Measurements from ENCODE around the gene BACH2.
"Not testable (repeated sequence)": the region's sequence is repeated elsewhere in the genome, so short reads cannot be mapped to it uniquely, and the experiment has no call there.

BACH2 gene

GRCh38 chr6:90183587-90184333, 112.9 kb downstream of the BACH2 start:
- DNase-seq (ENCODE audit: low read depth) = no peak

DNA sequence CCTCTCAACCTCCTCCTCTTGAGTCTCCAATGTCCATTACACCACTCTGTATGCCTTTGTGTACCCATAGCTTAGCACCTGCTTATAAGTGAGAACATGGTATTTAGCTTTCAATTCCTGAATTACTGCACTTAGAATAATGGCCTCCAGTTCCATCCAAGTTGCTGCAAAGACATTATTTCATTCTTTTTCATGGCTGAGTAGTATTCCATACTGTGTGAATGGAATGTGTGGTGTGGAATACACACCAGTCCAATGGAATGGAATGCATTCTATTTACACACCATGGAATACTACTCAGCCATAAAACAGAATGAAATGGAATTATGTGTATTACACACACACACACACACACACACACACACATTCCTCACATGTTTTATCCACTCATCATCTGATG, 116.1 kb downstream of the BACH2 start:
- no peak for DNase-seq (ENCODE audit: low read depth)

GRCh38 chr6:90179190-90180169, 117.2 kb downstream of the BACH2 start:
- DNase-seq (ENCODE audit: low read depth) = no peak

GRCh38 chr6:90178384-90178855, 118.2 kb downstream of the BACH2 start:
- DNase-seq (ENCODE audit: low read depth) = no peak

GRCh38 chr6:90177544-90178383, 118.9 kb downstream of the BACH2 start:
- no peak for DNase-seq (ENCODE audit: low read depth)

DNA sequence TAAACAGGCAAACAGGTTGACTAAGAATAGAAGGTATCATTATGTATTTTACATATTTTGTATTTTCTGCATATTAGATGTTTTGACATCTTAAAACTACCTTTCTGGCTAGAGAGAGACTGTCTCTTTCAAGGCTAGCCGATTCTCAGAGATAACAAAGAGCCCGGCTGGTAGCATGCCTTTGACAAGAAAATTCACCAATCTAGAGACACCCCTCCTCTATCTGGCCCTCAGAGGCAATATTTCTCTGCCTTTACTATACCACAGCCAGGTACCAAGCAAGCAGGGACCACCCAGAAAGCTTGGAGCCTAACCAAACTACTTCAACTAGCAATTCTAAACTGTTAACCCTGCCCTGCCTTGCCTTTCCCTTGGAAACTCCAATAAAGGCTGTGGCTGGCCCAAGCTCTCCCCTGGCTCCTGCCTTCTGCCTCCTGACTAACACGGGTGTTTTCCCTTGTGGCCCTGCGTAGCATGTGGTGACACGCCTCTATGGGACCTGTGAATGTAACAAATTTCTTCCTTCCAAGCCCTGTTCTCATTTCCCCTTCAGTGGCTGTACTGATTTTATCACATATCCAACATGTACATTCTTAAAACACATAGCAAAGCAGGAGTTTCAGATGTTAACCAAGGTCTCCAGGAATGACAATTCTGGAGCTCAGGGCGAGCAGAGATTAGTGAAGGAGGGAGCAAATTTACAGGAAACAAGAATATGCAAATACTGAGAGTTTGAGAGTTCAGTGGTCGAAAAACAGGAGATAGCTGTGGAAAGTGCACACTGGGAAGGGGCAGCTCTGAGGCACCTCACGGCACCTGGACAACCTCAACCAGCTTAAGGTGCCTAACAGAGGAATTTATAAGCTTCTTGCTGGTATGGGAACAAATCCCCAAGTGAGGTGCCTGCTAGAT, 120.8 kb downstream of the BACH2 start:
- no peak for DNase-seq (ENCODE audit: low read depth)

- no peak for DNase-seq (ENCODE audit: low read depth)
Observed at GRCh38 chr6:90173262-90173925, 123.2 kb downstream of the BACH2 start.

DNA sequence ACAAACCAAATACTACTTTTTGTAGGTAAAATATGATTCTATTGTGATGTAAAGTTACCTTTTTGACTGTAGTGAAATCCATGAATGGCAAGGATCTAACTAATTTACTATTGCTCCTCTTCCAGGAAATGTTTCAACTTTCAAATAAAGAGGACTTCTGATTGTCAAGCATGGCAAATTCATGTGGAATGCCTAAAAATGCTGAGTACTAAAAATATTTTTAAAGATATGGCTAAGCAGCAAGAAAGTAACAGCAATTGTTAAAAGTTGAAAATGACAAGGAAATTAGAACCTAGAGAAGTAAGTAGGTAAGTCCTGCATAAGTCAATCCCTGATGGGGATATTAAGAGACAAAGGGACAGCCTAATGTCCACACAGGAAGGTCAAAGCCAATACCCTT, 126.0 kb downstream of the BACH2 start:
- no peak for DNase-seq (ENCODE audit: low read depth)

DNA sequence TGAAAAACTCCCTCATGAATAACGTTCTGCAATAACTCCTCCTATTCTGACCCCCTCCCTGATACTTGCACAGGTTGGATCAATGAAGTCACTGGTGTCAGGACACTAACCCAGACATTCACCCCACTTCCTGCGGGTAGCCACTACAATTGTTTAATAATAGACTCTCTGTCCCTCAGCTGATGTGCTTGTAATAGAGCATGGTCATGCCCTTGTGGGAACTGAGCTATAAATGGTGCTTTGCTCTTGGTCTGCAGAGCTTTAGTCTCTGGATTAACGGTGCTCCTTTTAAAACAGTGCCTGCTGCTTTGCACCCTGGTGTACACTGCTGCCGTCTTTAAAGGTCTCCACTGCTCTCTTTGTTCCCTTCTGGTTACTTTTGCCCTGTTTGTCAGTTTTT, 127.3 kb downstream of the BACH2 start:
- DNase-seq (ENCODE audit: low read depth) = no peak

GRCh38 chr6:90168693-90169131, 127.9 kb downstream of the BACH2 start:
- DNase-seq (ENCODE audit: low read depth) = no peak

GRCh38 chr6:90167514-90168379, 128.9 kb downstream of the BACH2 start:
- no peak for DNase-seq (ENCODE audit: low read depth)

DNA sequence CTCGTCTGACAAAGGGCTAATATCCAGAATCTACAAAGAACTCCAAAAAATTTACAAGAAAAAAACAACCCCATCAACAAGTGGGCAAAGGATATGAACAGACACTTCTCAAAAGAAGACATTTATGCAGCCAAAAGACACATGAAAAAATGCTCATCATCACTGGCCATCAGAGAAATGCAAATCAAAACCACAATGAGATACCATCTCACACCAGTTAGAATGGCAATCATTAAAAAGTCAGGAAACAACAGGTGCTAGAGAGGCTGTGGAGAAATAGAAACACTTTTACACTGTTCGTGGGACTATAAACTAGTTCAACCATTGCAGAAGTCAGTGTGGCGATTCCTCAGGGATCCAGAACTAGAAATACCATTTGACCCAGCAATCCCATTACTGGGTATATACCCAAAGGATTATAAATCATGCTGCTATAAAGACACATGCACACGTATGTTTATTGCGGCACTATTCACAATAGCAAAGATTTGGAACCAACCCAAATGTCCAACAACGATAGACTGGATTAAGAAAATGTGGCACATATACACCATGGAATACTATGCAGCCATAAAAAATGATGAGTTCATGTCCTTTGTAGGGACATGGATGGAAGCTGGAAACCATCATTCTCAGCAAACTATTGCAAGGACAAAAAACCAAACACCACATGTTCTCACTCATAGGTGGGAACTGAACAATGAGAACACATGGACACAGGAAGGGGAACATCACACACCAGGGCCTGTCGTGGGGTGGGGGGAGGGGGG, 130.3 kb downstream of the BACH2 start:
- not testable (repeated sequence) for DNase-seq (ENCODE audit: low read depth)

GRCh38 chr6:90162648-90163387, 133.8 kb downstream of the BACH2 start:
- no peak for DNase-seq (ENCODE audit: low read depth)

DNA sequence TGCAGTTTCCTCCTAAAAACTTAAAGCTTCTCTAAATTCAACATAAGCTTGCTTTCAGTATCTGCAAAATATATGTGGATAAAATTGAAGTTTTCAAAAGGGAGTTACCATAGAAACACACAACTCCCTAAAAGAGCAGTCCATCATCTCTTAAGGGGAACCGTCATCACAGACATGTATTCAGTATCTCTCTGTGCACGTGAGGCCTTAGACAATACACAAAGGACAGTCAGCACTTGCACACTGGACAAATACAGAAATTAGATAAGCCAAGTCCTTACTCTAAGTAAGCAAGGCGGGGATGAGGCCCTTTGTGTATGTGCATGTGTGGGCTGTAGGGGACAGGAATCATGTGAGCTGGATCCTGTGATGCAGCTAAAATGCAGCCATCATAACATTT, 136.6 kb downstream of the BACH2 start:
- DNase-seq (ENCODE audit: low read depth) = no peak

DNA sequence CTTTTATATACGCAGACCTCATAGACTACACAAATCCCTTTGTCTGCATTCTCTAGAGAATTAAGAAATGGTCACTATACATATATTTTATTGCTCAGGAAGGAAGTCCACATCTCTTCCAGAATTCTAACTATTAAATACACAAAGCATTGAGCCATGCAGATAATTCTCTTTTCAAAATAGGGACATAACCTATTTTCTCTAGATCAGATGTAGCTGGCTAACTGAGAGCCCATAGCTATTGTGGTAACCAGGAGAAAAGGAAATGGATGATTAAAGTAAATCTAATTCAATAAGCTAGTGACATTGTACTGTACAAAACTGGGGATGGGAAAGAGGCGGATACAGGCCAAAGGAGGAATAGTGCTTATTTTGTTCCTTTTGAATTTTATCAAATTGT, 137.2 kb downstream of the BACH2 start:
- DNase-seq (ENCODE audit: low read depth) = no peak

GRCh38 chr6:90158936-90159335, 137.7 kb downstream of the BACH2 start:
- DNase-seq (ENCODE audit: low read depth) = no peak

DNA sequence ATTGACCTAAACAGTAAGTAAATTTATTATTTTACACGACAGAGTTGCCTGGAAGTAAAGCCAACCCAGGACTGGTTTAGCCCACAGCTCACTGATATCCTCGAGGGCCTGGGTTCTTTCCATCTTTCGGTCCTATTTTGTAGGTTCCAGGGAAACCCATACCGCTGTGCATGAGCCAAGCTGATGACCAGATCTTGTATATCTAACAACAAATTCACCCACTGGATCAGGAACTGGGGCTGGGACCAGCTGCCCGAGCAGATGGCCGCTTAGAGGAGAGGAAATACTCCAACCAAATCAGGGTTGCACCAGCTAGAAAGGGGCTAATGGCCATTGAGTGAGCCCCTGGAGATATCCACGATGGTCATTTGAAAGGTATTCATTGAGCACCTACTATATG, 139.2 kb downstream of the BACH2 start:
- DNase-seq (ENCODE audit: low read depth) = no peak

DNA sequence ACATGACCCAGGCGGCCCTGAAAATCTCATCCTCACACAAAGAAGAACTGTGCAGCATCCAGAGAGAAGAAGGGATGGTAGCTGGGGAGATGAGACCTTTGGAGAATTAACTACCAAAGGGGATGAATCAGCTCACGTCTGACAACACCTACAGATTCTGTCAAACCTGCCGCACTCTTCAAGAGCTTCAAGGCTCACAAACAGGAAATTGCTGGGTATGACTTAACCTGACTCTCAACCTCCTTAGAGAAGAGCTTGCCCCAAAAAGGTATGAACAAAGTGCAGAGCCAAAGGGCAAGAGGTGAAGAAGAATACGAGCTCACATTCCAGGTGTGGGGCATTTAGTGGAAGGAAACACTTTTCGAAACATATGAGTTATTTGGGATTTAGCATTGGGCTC, 139.8 kb downstream of the BACH2 start:
- peak; percentile 14 for DNase-seq (ENCODE audit: low read depth)

All from T follicular helper cell (primary cell).